GM19467 (cell line): ENCODE results near the gene CLIP2.
"Not testable (repeated sequence)": the region's sequence is repeated elsewhere in the genome, so short reads cannot be mapped to it uniquely, and the experiment has no call there.

Experiments
- ATAC-seq: cut with Tn5 transposase; IDR thresholded peaks from one replicate; pipeline ENCODE4 v1.9.1; 2021; ENCODE audit warnings: mild to moderate bottlenecking, moderate library complexity; ENCODE audit not compliant: unreplicated experiment

CLIP2 gene

GRCh38 chr7:74428023-74428422 lies 138.8 kb downstream of the CLIP2 start:
- no peak for ATAC-seq

- ATAC-seq, result no peak
Measured at GRCh38 chr7:74429153-74429747, 140.0 kb downstream of the CLIP2 start.

GRCh38 chr7:74430409-74430808 lies 141.2 kb downstream of the CLIP2 start:
- ATAC-seq, result not testable (repeated sequence)

- no peak for ATAC-seq
Measured at GRCh38 chr7:74430961-74431466, 141.8 kb downstream of the CLIP2 start.

GRCh38 chr7:74437291-74437571 lies 148.0 kb downstream of the CLIP2 start:
- ATAC-seq, result not testable (repeated sequence)

- ATAC-seq, result no peak
Measured at GRCh38 chr7:74438327-74438726, 149.1 kb downstream of the CLIP2 start.

GRCh38 chr7:74439541-74439940 lies 150.3 kb downstream of the CLIP2 start:
- ATAC-seq, result no peak

- not testable (repeated sequence) for ATAC-seq
Measured at GRCh38 chr7:74440143-74440542, 150.9 kb downstream of the CLIP2 start.

GRCh38 chr7:74441801-74442200 lies 152.6 kb downstream of the CLIP2 start:
- ATAC-seq, result no peak

GRCh38 chr7:74443543-74444247 lies 154.5 kb downstream of the CLIP2 start:
- no peak for ATAC-seq

- no peak for ATAC-seq
Measured at GRCh38 chr7:74449144-74449543, 159.9 kb downstream of the CLIP2 start.

GRCh38 chr7:74449809-74450397 lies 160.7 kb downstream of the CLIP2 start:
- ATAC-seq, result no peak

GRCh38 chr7:74452748-74453321 lies 163.6 kb downstream of the CLIP2 start:
- no peak for ATAC-seq

- no peak for ATAC-seq
Measured at GRCh38 chr7:74453322-74454011, 164.3 kb downstream of the CLIP2 start, which contains the start of gene GTF2IRD1. Gene GTF2IRD1, plus strand, starts transcription at chr7:74453906. Its CDS starts 54,175 bp downstream, at chr7:74508081.

- ATAC-seq, result no peak
Measured at GRCh38 chr7:74454021-74454924, 165.1 kb downstream of the CLIP2 start.

GRCh38 chr7:74454925-74455288 lies 165.7 kb downstream of the CLIP2 start:
- ATAC-seq, result no peak

- no peak for ATAC-seq
Measured at GRCh38 chr7:74455291-74455804, 166.1 kb downstream of the CLIP2 start.
